Activated CD4-positive, alpha-beta T cell treated with anti-CD3 and anti-CD28 coated beads, Interleukin-10, Interleukin-2, amounts not matched to agents 100 ng/mL and 50 ng/mL, durations not matched to agents 16 hours and 8 hours (primary cell): ENCODE measurements around the gene PILRB.
"Not testable (repeated sequence)": the region's sequence is repeated elsewhere in the genome, so short reads cannot be mapped to it uniquely, and the experiment has no call there.

Experiments
- DNase-seq: peaks from one replicate; pipeline ENCODE4 v3.0.0-alpha.2; 2020

PILRB gene

GRCh38 chr7:100358027-100358856 is at the start of gene PILRB:
PILRB (plus strand) TSS chr7:100358117; CDS start chr7:100358303, 186 bp downstream.
- no peak for DNase-seq

DNA sequence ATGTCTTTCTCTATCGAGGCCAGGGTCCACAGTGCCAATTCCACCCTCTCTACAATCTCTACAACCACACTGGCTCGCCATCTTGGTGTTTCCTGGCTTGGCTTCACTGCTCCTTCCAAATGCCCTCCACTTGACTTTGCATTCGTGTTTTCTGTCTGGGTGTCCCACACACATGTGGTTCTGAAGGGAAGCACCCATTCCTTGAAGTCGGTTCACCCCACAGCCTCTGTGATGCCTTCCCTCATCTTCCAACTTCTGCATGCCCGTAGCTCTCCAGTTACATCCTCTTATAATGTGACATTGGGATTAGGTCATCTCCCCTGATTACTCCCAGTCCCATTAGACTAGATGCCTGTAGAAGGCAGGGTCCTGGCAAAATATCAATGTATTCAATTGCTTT is 39.6 kb upstream of the PILRB start:
- DNase-seq, result not testable (repeated sequence)

DNA sequence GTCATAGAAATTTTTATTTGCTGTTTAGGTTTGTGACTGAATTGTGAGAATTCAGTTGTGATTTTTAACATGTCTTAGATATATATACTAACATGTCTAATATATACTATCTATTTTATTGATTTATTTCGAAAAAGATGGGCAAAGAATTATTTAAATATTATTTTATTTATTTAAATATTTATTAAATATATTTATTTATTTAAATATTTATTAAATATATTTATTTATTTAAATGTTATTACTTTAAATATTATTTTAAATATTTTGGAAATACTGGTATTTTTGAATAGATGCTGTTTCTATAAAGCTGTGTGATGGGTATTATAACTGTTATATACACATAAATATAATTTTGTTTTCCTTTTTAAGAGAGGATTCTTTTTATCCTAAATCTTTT is 36.3 kb upstream of the PILRB start:
- DNase-seq, result not testable (repeated sequence)

GRCh38 chr7:100324194-100324593 is 33.7 kb upstream of the PILRB start:
- not testable (repeated sequence) for DNase-seq

- DNase-seq, result not testable (repeated sequence)
Measured at GRCh38 chr7:100325671-100326070, 32.2 kb upstream of the PILRB start.

DNA sequence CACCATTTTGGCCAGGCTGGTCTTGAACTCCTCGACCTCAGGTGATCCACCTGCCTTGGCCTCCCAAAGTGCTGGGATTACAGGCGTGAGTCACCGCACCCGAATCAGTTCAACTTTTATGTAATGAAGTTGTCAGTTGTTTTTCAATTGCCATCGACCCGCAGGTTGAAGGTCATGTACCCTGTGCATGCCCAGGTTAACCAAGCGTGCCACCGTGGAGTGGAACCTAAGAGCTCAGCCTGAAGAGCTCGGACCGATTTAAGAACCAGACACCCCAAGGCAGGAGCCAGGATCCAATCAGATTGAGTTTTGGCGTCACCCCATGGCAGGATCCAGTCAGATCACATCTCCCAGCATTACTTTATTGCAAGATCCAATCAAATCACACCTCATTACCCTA is 31.0 kb upstream of the PILRB start:
- DNase-seq, result not testable (repeated sequence)

DNA sequence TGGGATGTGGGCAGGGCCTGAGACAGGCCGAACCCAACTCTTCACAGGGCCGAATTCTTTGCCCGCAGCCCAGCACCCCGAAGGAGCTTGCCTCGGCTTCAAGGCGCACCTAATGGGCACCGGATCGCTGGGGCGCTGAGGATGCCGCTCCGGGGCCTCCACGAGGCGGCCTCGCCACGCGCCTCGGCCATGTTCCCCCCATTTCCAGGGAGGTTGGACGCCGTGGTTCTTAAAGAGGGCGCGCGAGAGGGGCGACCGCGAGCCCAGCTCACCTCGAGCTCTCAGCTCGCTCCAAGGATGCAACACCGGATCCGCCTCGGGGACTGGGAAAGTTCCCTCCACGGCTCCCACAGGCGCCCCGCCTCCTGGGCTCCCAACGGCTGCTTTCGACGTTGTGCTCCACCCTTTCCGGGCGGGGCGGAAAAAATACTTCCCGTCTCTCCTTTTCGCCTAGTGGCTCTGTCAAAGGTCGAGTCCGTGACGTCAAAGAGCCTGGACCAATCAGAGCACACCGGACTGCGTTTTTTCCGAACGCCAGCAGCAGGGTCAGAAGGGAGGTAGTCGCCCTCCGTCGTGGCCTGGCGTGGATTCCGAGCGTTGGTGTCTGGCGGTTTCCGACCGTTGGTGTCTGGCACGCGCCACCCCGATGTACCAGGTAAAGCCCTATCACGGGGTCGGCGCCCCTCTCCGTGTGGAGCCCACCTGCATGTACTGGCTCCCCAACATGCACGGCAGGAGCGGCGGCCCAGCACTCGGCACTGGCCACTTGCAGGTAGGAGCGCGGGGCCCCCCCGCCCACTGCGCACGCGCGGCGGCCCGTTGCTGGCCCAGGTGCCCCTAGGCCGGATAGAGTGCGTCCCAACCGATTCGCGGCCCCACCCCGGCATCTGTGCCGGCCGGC is 22.1 kb upstream of the PILRB start:
- DNase-seq, result peak; percentile 94

DNA sequence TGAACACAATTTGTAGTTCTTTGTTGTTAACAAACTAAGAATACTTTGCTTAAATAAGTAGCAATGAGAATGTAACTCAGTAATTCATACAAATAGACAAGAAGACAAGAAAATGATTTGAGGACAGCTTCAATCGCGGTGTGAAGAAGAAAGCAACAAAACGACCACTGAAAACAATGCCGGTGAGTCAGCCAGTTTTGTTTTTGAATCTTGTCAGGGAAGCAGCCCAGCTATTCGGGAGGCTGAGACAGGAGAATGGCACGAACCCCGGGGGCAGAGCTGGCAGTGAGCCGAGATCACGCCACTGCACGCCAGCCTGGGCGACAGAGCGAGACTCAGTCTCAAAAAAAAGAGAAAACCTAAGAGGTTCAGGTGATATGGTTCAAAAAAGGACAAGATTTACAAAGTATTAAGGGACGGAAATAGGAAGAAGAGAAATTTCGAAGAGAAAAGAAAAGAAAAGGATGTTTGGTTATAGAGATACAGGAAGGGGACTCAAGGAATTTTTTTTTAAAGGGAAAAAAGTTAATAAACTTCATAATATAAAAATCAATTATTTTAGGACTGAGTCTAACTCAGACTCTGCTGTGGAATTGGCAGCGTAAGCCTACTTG is 19.7 kb upstream of the PILRB start:
- DNase-seq, result not testable (repeated sequence)

DNA sequence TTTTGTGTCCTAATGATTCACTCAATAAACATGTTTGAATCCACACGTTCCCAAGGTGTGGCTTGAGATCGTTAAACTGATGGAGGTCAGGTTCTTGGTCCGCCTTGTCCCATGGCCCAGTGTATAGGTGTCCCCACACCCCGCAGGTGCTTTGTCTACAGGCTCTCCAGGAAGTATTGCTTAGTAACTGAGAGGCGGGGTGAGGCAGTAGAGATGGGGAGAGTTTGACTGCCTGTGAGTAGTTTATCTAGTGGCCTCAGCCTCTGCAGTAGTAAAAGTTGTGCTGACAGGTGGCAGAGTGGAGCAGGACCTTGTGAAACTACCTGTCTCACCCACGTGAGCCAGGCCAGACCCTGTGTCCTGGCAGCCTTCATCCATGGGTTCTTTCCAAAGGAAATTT is 16.6 kb upstream of the PILRB start:
- not testable (repeated sequence) for DNase-seq

DNA sequence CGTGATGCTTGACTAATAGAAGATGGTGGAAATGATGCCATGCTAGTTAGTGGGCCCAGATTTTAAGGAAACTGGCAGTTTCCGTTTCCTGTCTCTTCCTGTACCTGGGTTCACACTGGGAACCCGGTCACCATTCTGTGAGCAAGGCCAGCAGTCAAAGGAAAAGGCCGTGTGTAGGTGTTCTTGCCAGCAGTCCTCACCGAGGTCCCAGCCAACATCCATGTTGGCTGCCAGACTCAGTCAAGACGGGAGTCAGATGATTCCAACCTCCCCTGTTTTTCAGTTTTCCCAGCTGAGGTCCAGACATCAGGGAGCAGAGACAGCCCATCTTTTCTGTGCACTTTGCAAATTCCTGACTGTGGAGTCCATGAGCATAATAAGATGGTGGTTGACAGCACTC is 15.2 kb upstream of the PILRB start:
- DNase-seq, result no peak

DNA sequence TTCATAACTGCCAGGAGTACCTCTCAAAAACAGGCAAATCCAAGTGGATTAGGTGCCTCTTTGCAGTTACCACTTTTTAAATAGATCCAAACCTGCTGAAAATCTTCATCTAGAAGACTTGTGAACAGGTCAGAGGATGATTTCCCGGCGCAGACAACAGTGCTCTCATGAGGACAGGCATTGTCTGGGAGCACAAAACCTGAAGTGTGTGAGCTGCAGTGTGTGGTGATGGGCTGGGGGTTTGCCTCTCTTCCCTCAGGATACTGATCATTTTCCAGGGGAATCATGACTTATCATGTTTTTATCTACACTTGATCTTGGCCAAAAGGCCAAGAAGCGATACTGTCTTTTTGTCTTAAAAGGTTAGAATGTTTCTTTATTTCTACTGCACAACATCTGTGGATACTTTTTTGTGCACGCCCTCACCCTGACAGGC is 13.8 kb upstream of the PILRB start:
- DNase-seq, result not testable (repeated sequence)

GRCh38 chr7:100344560-100345287 is 13.2 kb upstream of the PILRB start:
- peak; percentile 94 for DNase-seq

DNA sequence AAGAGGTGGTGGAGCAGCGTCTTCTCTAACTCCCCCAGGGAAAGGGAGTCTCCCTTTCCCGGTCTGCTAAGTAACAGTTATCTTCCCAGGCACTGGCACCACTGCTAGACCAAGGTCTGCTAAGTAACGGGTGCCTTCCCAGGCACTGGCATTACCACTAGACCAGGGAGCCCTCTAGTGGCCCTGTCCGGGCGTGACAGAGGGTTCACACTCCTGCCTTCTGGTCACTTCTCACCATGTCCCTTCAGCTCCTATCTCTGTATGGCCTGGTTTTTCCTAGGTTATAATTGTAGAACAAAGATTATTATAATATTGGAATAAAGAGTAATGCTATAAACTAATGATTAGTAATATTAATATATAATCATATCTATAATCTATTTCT is 12.6 kb upstream of the PILRB start:
- DNase-seq, result peak; percentile 73

- no peak for DNase-seq
Measured at GRCh38 chr7:100346921-100347320, 11.0 kb upstream of the PILRB start.

- no peak for DNase-seq
Measured at GRCh38 chr7:100348805-100349204, 9.1 kb upstream of the PILRB start.

DNA sequence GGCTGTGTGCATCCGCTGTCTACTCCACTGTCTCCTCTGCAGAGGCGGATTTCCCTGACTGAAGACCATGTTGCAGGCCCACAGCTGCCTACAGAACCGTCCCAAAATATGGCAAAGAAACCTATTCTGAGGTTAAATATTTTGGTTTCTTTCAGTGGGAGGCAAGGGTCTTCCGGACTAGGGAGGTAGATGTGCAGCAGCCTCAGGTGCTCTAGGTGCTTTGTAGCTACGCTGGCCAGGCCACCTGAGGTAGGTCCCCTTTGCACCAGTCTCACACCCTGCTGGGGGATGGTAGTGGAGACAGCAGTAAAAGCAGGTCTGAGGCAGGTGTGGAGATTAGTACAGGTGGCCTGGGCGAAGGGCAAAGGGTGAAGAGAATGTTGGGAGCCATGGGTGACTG is 8.2 kb upstream of the PILRB start:
- DNase-seq, result no peak

GRCh38 chr7:100351657-100352058 is 6.3 kb upstream of the PILRB start:
- DNase-seq, result no peak

DNA sequence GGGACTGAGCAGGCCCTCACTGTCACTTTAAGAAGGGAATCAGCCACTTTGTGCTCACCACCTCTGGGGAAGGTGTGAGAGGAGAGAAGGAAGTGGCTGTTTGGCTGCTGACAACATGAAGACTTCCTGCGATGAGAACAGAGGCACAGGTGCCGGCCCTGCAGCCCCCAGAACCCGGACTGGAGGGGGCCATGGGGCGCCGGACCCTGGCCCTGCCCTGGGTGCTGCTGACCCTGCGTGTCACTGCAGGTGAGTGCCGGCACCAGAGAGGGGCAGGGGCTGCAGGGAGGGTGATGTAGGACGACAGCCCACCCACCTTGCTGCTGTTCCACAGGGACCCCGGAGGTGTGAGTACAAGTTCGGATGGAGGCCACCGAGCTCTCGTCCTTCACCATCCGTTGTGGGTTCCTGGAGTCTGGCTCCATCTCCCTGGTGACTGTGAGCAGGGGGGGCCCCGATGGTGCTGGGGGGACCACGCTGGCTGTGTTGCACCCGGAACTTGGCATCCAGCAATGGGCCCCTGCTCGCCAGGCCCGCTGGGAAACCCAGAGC is 5.6 kb upstream of the PILRB start:
- DNase-seq, result not testable (repeated sequence)

DNA sequence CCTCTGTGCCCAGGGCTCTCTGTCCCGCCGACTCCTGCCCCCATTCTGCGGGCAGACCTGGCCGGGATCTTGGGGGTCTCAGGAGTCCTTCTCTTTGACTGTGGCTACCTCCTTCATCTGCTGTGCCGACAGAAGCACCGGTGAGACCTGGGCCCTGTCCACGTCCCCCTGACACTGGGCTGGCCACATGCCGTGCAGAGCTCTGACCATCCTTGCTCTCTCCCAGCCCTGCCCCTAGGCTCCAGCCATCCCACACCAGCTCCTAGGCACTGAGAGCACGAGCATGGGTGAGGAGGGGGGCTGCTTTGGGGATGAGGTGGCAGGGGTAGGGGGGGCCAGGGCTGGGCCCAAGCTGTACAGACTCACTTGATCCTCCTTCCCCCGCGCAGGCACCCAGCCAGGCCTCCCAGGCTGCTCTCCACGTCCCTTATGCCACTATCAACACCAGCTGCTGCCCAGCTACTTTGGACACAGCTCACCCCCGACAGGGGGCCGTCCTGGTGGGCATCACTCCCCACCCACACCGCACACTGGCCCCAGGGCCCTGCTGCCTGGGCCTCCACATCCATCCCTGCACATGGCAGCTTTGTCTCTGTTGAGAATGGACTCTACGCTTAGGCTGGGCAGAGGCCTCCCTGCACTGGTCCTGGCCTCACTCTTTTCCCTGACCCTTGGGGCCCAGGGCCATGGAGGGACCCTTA is 4.8 kb upstream of the PILRB start:
- no peak for DNase-seq

GRCh38 chr7:100353685-100354330 is 4.1 kb upstream of the PILRB start:
- peak; percentile 34 for DNase-seq
